Colonic mucosa (tissue), 4 donors: ENCODE results near the gene RPP14. TPM values are rescaled to one million over a fixed set of nuclear protein-coding genes. Genes with fewer than 3 reads are reported as not detected.
"Not testable (repeated sequence)": the region's sequence is repeated elsewhere in the genome, so short reads cannot be mapped to it uniquely, and the experiment has no call there.

Source experiments
- DNase-seq: peaks from one replicate; pipeline ENCODE4 v3.0.0-alpha.2; 2020
- H3K27ac ChIP-seq: fragments of 200-600 bp; one replicate; pipeline ENCODE4 v1.8.0; 2021
- H3K27me3 ChIP-seq: fragments of 200-600 bp; one replicate; pipeline ENCODE4 v1.8.0; 2021
- H3K36me3 ChIP-seq: fragments of 200-600 bp; one replicate; pipeline ENCODE4 v1.8.0; 2021
- H3K4me1 ChIP-seq: fragments of 200-600 bp; one replicate; pipeline ENCODE4 v1.8.0; 2021; ENCODE audit warnings: mild to moderate bottlenecking
- H3K4me3 ChIP-seq: fragments of 200-600 bp; one replicate; pipeline ENCODE4 v1.8.0; 2021
- H3K9ac ChIP-seq, 2 donors: one replicate each; pipeline ENCODE4 v1.7.0; 2013; ENCODE audit warnings: control low read depth in 2 of 2, low read depth in 2 of 2, low read length in 2 of 2
- H3K9me3 ChIP-seq: fragments of 200-600 bp; one replicate; pipeline ENCODE4 v1.8.0; 2021
- intact Hi-C: fragments of 100-400 bp; cut with DNase I; formaldehyde crosslinking; loops from one replicate; pipeline ENCODE4 v1.14.1; 2022
- total RNA-seq, 2 donors: library from RNA; stranded (reverse); fragmentation: NEBNext Ultra II Directional in 1 of 2; extraction: Animal tissue kit (Norgen Biotek cat#: 25700) in 1 of 2; gene quantifications; one replicate each; pipeline ENCODE4 v1.2.1, GENCODE V29; 2021
- TF ChIP-seq, protein P1 (sequence below): fragments of 200-600 bp; IDR thresholded peaks from one replicate; pipeline ENCODE4 v1.8.0; 2022; ENCODE audit warnings: antibody characterized with exemption, mild to moderate bottlenecking
- donor health status: healthy.
- donor health status: DM: no; HTN: no; CAD: no.
- donor health status: DM: no; HTN: no; CAD: no.

RPP14 gene
- total RNA-seq, 2 donors from 2014 or later: 17.8 to 19.5 TPM

DNA sequence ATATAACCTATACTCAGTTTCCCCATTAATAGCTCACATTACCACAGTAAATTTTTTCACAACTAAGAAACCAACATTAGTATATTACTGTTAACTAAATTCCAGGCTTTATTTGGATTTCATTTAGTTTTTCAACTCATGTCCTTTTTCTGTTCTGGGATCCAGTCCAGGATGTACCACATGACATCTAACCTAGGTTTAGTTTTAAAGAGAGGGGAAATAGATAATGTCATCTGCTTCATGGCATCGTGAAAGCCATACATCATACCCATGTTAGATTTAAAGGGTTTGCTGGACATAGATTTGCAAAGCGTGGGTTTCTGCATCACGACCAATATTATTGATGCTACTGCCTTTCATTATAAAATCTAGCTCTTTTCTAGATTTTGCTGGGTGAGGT, 33.2 kb upstream of the RPP14 start:
- Histone ChIP-seq H3K4me3 (no peak overlapping the region), H3K27ac (peak overlapping the region; percentile 44), H3K9ac (no peak overlapping the region), H3K36me3 (no peaks in the 10 kb centered on the region), H3K9me3 (no peaks in the 10 kb centered on the region), H3K4me1 (peaks cover 7% of the 10 kb centered on the region), H3K27me3 (no peaks in the 10 kb centered on the region)
- no peak for DNase-seq
- TF ChIP-seq, protein P1, sequence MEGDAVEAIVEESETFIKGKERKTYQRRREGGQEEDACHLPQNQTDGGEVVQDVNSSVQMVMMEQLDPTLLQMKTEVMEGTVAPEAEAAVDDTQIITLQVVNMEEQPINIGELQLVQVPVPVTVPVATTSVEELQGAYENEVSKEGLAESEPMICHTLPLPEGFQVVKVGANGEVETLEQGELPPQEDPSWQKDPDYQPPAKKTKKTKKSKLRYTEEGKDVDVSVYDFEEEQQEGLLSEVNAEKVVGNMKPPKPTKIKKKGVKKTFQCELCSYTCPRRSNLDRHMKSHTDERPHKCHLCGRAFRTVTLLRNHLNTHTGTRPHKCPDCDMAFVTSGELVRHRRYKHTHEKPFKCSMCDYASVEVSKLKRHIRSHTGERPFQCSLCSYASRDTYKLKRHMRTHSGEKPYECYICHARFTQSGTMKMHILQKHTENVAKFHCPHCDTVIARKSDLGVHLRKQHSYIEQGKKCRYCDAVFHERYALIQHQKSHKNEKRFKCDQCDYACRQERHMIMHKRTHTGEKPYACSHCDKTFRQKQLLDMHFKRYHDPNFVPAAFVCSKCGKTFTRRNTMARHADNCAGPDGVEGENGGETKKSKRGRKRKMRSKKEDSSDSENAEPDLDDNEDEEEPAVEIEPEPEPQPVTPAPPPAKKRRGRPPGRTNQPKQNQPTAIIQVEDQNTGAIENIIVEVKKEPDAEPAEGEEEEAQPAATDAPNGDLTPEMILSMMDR: no peak
- intact Hi-C loops: no loop called here

DNA sequence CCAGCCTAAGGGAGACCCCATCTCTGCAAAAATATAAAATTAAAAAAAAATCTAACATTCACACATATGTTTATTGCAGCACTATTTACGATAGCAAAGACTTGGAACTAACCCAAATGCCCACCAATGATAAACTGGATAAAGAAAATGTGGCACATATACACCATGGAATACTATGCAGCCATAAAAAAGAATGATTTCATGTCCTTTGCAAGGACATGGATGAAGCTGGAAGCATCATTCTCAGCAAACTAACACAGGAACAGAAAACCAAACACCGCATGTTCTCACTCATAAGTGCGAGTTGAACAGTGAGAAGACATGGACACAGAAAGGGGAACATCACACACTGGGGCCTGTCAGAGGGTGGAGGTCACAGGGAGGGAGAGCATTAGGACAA, 32.7 kb upstream of the RPP14 start:
- H3K9ac ChIP-seq, H3K27me3 ChIP-seq, intact Hi-C loops, H3K36me3 ChIP-seq, H3K4me3 ChIP-seq, H3K27ac ChIP-seq, H3K9me3 ChIP-seq, H3K4me1 ChIP-seq: not testable (repeated sequence)
- peak; percentile 11 for DNase-seq

DNA sequence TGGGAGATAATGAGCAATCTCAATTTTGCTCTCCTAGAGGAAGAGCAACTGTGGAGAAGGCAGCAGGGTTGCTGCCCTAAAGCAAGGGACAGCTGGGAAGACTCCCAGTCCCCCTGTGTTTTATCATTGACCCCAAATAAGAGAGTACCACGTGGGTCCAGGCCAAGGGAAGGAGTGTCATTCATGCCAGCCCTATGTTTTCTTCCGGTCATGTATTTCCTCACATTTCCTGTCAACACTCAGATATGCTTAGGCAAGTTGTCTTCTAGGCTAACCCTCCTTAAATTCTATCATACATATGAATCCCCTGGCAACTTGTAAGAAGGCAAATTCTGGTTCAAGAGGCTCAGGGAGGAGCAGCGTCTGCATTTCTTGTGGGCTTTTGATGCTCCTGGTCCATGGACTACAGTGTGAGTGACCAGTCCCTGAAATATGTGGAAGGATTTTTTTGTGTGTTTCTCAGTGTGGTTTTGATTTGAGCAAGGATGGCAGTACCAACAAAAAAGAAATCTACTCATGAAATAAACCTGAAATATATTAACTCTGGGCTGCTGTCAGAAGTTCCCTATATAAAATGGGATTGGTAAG, 31.9 kb upstream of the RPP14 start:
- Histone ChIP-seq H3K27ac (no peak overlapping the region), H3K4me1 (peaks cover 7% of the 10 kb centered on the region), H3K9ac (no peak overlapping the region), H3K36me3 (no peaks in the 10 kb centered on the region), H3K4me3 (no peak overlapping the region), H3K9me3 (no peaks in the 10 kb centered on the region), H3K27me3 (no peaks in the 10 kb centered on the region)
- TF ChIP-seq, protein P1: no peak
- intact Hi-C loops: no loop called here
- DNase-seq: peak; percentile 7

DNA sequence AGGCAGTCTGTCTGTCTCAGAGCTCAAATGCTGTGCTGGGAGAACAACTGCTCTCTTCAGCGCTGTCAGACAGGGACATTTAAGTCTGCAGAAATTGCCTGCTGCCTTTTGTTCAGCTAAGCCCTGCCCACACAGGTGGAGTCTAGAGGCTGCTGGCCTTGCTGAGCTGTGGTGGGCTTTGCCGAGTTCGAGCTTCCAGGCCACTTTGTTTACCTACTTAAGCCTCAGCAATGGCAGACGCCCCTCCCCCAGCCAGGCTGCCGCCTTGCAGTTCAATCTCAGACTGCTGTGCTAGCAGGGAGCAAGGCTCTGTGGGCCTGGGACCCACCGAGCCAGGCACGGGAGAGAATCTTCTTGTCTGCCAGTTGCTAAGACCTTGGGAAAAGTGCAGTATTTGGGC, 25.0 kb upstream of the RPP14 start:
- no peak overlapping the region for H3K9ac ChIP-seq
- peak; percentile 12 for DNase-seq
- no peaks in the 10 kb centered on the region for H3K27me3 ChIP-seq
- no peak overlapping the region for H3K27ac ChIP-seq
- TF ChIP-seq, protein P1: no peak
- no peaks in the 10 kb centered on the region for H3K36me3 ChIP-seq
- H3K9me3 ChIP-seq: no peaks in the 10 kb centered on the region
- no peak overlapping the region for H3K4me3 ChIP-seq
- intact Hi-C loops: loop anchor here (5.0 kb wide), 1 partner anchor 74 kb away; no protein-coding TSS in a partner anchor
- H3K4me1 ChIP-seq: no peaks in the 10 kb centered on the region

DNA sequence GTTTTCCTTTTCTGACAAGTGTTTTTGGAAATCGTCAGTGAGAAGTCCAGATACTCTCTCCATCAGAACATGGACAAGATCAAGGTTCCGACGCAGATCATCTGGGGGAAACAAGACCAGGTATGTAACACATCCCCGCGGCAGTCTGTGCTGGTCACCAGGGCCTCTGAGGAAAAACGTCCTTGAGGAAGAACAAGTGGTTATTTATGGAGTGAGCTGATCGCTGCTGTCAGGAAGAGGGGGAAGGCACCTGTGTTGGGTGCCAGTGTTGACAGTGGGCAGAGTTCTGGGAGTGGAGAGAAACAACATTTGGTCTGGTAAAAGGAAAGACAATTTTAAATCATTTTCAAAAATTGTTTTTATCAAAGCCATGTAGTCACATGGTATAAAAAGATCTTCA, 20.7 kb upstream of the RPP14 start:
- H3K27ac ChIP-seq: no peak overlapping the region
- H3K27me3 ChIP-seq: no peaks in the 10 kb centered on the region
- no peaks in the 10 kb centered on the region for H3K36me3 ChIP-seq
- no peak overlapping the region for H3K9ac ChIP-seq
- intact Hi-C loops: no loop called here
- no peak for DNase-seq
- TF ChIP-seq, protein P1: no peak
- H3K4me1 ChIP-seq: no peaks in the 10 kb centered on the region
- H3K4me3 ChIP-seq: no peak overlapping the region
- H3K9me3 ChIP-seq: no peaks in the 10 kb centered on the region

DNA sequence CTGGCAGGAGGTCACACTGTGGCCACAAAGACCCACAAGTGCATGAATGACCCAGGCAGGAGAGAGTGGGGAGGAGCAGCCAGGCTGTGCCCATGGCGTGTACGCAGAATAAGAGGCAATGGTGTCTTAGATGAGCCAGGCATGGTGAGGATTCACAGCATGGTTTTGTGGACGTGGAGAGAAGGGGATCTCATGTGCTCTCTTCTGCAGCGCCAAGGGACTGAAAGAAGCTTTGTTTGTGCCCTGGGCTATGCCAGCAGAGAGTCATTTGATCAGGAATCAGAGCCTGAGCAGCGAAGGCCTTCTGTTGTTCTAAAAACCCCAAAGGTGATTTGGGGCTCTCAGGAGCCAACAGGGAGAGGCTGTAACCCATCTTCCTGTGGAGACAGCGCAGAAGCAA, 18.7 kb upstream of the RPP14 start:
- Histone ChIP-seq H3K9ac (no peak overlapping the region), H3K4me3 (no peak overlapping the region), H3K36me3 (no peaks in the 10 kb centered on the region), H3K4me1 (no peaks in the 10 kb centered on the region), H3K27me3 (no peaks in the 10 kb centered on the region), H3K9me3 (no peaks in the 10 kb centered on the region), H3K27ac (no peak overlapping the region)
- DNase-seq: no peak
- intact Hi-C loops: no loop called here
- TF ChIP-seq, protein P1: no peak
